ENCODE measurements around the gene TMX1. TPM values are rescaled to one million over a fixed set of nuclear protein-coding genes. Genes with fewer than 3 reads are reported as not detected.

The TMX1 gene
- total and polyA plus RNA-seq, 2 donors (not counting 1 experiment from before 2014, with no cell fraction given): 36.5 to 49.5 TPM

- Histone ChIP-seq H3K9ac (ENCODE audit: insufficient read depth, low read length) (no peak overlapping the region), H3K27ac (ENCODE audit: insufficient read depth, low read length) (no peak overlapping the region), H3K4me2 (ENCODE audit: extremely low read depth, insufficient read depth, low read length) (no peak overlapping the region), H3K36me3 (ENCODE audit: control insufficient read depth, insufficient read depth, low read length) (no peaks in the 10 kb centered on the region), H4K20me1 (ENCODE audit: control insufficient read depth, extremely low read depth, insufficient read depth, low read length) (no peaks in the 10 kb centered on the region), H3K9me3 (ENCODE audit: control insufficient read depth, insufficient read depth, low read depth, low read length) (no peaks in the 10 kb centered on the region), H2AFZ (ENCODE audit: low read length) (no peak overlapping the region), H3K4me1 (ENCODE audit: control insufficient read depth, extremely low read depth, insufficient read depth, low read length) (no peaks in the 10 kb centered on the region), H3K4me3 (replicated peaks in 1 of 4; ENCODE audit: control extremely low read depth in 1 of 4, insufficient read depth in 1 of 4, low read depth in 3 of 4, low read length in 4 of 4) (no peak overlapping the region), H3K27me3 (ENCODE audit: control insufficient read depth, insufficient read depth, low read length) (peaks cover 9% of the 10 kb centered on the region), H3K79me2 (ENCODE audit: control insufficient read depth, insufficient read depth, low read length) (no peaks in the 10 kb centered on the region)
- no peak for TF ChIP-seq CTCF (conservative IDR thresholded peaks at IDR 0.05 in 1 of 2, IDR thresholded peaks at IDR 0.05 in 1 of 2; ENCODE audit: low read depth in 1 of 2, low read length in 2 of 2)
- TF ChIP-seq EZH2 (IDR thresholded peaks at IDR 0.05; ENCODE audit: low read length, missing control alignments): no peak
- no peak for DNase-seq (ENCODE audit: low read depth in 2 of 2)
Observed at GRCh38 chr14:51203881-51204280, 36.2 kb upstream of the TMX1 start.

GRCh38 chr14:51205486-51205885 lies 34.6 kb upstream of the TMX1 start:
- H2AFZ ChIP-seq (ENCODE audit: low read length): no peak overlapping the region
- H3K4me2 ChIP-seq (ENCODE audit: extremely low read depth, insufficient read depth, low read length): no peak overlapping the region
- H3K79me2 ChIP-seq (ENCODE audit: control insufficient read depth, insufficient read depth, low read length): no peaks in the 10 kb centered on the region
- no peak for TF ChIP-seq EZH2 (IDR thresholded peaks at IDR 0.05; ENCODE audit: low read length, missing control alignments)
- TF ChIP-seq CTCF (conservative IDR thresholded peaks at IDR 0.05 in 1 of 2, IDR thresholded peaks at IDR 0.05 in 1 of 2; ENCODE audit: low read depth in 1 of 2, low read length in 2 of 2): no peak
- no peaks in the 10 kb centered on the region for H4K20me1 ChIP-seq (ENCODE audit: control insufficient read depth, extremely low read depth, insufficient read depth, low read length)
- H3K4me3 ChIP-seq (replicated peaks in 1 of 4; ENCODE audit: control extremely low read depth in 1 of 4, insufficient read depth in 1 of 4, low read depth in 3 of 4, low read length in 4 of 4): no peak overlapping the region
- H3K36me3 ChIP-seq (ENCODE audit: control insufficient read depth, insufficient read depth, low read length): no peaks in the 10 kb centered on the region
- no peaks in the 10 kb centered on the region for H3K4me1 ChIP-seq (ENCODE audit: control insufficient read depth, extremely low read depth, insufficient read depth, low read length)
- no peak overlapping the region for H3K9ac ChIP-seq (ENCODE audit: insufficient read depth, low read length)
- no peak overlapping the region for H3K27ac ChIP-seq (ENCODE audit: insufficient read depth, low read length)
- no peaks in the 10 kb centered on the region for H3K9me3 ChIP-seq (ENCODE audit: control insufficient read depth, insufficient read depth, low read depth, low read length)
- peaks cover 11% of the 10 kb centered on the region for H3K27me3 ChIP-seq (ENCODE audit: control insufficient read depth, insufficient read depth, low read length)
- DNase-seq (ENCODE audit: low read depth in 2 of 2): peak in 1 of 2 donors; percentile 21

GRCh38 chr14:51206462-51206861 lies 33.6 kb upstream of the TMX1 start:
- no peak overlapping the region for H3K27ac ChIP-seq (ENCODE audit: insufficient read depth, low read length)
- no peaks in the 10 kb centered on the region for H3K36me3 ChIP-seq (ENCODE audit: control insufficient read depth, insufficient read depth, low read length)
- no peaks in the 10 kb centered on the region for H3K4me1 ChIP-seq (ENCODE audit: control insufficient read depth, extremely low read depth, insufficient read depth, low read length)
- H3K9me3 ChIP-seq (ENCODE audit: control insufficient read depth, insufficient read depth, low read depth, low read length): no peaks in the 10 kb centered on the region
- no peak overlapping the region for H2AFZ ChIP-seq (ENCODE audit: low read length)
- H3K4me2 ChIP-seq (ENCODE audit: extremely low read depth, insufficient read depth, low read length): no peak overlapping the region
- no peaks in the 10 kb centered on the region for H4K20me1 ChIP-seq (ENCODE audit: control insufficient read depth, extremely low read depth, insufficient read depth, low read length)
- no peaks in the 10 kb centered on the region for H3K79me2 ChIP-seq (ENCODE audit: control insufficient read depth, insufficient read depth, low read length)
- no peak overlapping the region for H3K4me3 ChIP-seq (replicated peaks in 1 of 4; ENCODE audit: control extremely low read depth in 1 of 4, insufficient read depth in 1 of 4, low read depth in 3 of 4, low read length in 4 of 4)
- TF ChIP-seq CTCF (conservative IDR thresholded peaks at IDR 0.05 in 1 of 2, IDR thresholded peaks at IDR 0.05 in 1 of 2; ENCODE audit: low read depth in 1 of 2, low read length in 2 of 2) (no peak), EZH2 (IDR thresholded peaks at IDR 0.05; ENCODE audit: low read length, missing control alignments) (no peak)
- no peak for DNase-seq (ENCODE audit: low read depth in 2 of 2)
- H3K27me3 ChIP-seq (ENCODE audit: control insufficient read depth, insufficient read depth, low read length): peaks cover 12% of the 10 kb centered on the region
- H3K9ac ChIP-seq (ENCODE audit: insufficient read depth, low read length): no peak overlapping the region
